ENCODE measurements around the gene MMP23B. TPM values are rescaled to one million over a fixed set of nuclear protein-coding genes. Genes with fewer than 3 reads are reported as not detected.

MMP23B gene
- polyA plus RNA-seq, 10 donors: 17.5 to 52.0 (median 25.9) TPM

- no peak for DNase-seq
Measured at GRCh38 chr1:1601564-1602303, 30.2 kb upstream of the MMP23B start.

DNA sequence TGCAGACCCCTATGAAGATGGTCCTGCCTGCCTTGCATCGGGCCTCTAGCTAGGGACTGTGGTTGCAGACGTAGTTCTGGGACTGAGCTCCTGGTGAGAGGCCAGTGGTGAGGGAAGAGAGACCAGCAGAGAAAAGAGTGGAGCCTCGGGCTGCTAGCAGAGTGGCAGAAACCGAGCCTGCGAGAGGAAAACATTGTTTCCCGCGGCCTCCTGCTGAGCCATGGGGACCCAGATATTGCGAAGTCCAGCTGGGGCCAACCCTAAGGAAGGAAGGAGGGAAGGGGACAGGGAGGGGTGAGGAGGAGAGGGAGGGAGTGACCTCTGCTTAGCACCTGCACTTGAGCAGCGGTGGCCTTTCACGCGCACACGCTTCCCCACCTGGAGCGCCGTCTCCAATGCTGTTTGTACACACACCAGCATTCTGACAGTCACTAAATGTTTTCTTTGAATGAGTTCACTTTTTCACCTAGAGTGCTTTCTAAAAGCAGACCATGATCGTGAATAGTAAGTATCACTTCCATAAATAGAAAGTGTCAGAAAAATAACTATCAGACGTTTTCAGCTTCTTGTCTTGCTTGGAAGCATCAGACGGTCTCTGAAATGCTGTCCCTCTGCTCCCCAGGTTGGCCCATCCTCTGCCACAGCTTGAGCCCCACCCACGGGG, 29.5 kb upstream of the MMP23B start:
- no peak for DNase-seq

GRCh38 chr1:1602968-1603506, 28.9 kb upstream of the MMP23B start:
- no peak for DNase-seq

DNA sequence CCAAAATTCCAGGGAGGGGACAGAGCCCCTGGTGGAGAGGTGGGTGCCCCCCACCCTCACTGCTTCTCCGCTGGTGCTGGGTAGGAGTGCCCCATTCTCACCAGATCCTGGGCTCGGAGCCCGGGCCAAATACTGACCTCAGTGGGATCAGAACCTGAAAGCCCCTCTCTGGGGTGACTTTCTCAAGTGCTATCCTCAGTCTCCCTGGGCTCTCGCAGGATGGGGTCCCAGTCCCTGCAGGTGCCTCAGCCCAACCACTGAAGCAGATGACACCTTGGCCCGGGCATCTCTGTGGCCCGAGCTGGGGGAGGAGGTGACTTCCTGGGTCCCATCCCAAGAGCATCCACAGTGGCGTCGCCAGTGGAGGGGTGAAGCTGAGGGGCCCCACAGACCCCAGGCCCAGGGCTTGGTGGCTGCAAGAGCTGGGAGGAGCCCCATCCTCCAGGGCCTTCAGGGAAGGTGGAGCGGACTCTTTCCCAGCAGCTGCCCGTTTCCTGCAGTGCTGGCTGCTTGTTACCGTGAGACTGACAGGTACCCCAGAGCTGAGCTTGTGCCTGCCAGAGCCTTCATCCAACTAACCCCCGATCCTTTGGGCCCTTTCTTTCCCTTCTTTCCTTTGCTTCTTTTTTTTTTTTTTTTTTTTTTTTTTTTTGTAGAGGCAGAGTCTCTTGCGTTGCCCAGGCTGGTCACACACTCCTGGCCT, 28.2 kb upstream of the MMP23B start:
- DNase-seq: no peak

- DNase-seq: no peak
Measured at GRCh38 chr1:1604374-1605033, 27.5 kb upstream of the MMP23B start.

GRCh38 chr1:1605034-1605591, 26.9 kb upstream of the MMP23B start:
- DNase-seq: no peak

- no peak for DNase-seq
Measured at GRCh38 chr1:1605724-1606123, 26.2 kb upstream of the MMP23B start.

- DNase-seq: no peak
Measured at GRCh38 chr1:1606232-1606631, 25.7 kb upstream of the MMP23B start.

DNA sequence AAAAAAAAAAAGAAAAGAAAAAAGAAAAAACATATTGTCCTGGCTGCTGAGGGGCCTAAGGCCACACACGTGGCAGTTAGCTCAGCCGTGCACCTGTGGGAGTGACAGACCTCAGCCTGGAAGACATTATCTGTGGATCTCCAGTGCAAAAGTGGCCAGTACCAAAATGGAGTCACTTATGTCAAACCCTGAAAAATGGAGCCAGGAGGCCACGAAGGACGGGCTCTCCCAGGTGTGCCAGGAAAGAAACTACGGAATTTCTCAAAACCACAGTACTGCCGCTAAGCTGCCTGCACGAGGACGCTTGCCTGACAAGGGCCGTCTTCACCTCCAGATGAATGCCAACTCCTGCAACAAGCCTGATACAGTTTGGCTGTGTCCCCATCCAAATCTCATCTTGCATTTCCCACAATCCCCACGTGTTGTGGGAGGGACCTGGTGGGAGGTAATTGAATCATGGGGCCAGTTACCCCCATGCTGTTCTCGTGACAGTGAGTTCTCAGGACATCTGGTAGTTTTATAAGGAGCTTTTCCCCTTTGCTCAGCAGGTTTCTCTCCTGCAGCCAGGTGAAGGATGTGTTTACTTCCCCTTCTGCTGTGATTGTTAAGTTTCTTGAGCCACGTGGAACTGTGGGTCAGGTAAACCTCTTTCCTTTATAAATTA, 22.0 kb upstream of the MMP23B start:
- no peak for DNase-seq

DNA sequence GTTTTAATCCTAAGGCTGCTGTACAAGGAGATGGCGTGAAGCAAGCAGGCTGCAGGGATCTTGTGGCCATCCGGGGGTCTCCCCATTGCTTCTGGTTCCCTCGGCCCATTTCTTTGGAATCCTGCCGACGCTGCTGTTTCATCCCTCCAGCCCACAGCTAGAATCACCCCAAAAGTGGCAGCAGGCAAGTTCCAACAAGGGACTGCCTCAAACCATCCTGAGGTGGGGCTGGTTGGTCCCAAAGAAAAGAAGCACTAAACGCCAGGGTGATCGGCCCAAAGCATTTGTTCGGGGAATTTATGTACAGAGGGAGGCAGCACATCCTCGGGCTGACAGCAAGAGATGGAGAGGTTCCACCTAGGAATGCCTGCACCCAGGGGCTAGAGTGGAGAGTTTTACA, 21.2 kb upstream of the MMP23B start:
- DNase-seq: no peak

GRCh38 chr1:1612104-1612400, 19.9 kb upstream of the MMP23B start:
- no peak for DNase-seq

GRCh38 chr1:1613509-1614082, 18.4 kb upstream of the MMP23B start:
- no peak for DNase-seq

- no peak for DNase-seq
Measured at GRCh38 chr1:1614204-1614953, 17.6 kb upstream of the MMP23B start.

DNA sequence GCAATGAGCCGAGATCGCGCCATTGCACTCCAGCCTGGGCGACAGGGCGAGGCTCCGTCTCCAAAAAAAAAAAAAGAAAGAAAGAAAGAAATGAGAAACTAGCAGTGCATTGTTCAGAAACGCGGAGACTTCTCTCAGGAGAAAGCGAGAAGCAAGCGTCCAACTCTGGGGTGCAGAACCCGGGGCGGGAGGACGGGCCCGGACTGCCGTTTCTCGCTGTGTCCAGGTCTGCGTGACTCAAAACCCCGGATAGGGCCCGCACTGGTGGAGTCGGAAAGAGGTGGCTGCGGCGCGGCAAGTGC, 17.1 kb upstream of the MMP23B start:
- no peak for DNase-seq

DNA sequence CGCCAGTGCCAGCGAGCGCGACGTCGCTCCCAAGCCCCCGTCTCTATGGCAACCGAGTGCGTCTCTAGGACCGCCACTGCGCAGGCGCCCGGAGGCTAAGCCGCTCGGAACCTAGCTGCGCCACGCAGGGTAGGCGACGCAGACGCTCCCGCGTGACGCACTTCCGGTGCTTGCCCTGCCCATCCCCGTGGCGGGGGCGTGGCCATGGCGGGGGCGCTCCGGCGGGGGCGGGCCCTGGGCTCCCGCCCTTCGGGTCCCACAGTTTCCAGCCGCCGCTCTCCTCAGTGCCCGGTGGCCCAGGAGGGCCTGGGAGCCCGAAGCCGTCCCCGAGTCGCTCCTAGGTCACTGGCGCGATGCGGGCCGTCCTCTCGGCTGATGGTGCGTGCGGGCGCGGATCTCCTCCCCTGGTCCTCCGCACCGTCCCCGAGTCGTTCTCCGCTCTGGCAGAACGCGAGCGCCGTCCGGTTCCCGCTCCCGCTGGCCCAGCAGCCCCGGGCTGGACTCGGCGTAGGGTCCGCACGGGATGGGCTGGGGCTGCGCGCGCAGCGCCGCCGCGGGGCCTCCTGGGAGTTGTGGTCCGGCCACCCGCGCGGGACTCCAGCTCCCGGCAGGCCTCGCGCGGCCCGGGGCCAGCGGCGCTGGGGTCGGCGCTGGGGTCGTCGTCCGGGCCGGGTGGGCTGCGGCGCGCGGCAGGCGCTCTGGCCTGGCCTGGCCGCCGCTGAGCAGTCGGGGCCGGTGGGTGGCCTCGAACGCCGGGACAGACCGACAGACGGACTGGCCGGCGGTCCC, 16.5 kb upstream of the MMP23B start, which contains the start of gene MIB2:
MIB2 (plus strand) TSS at position 245 of the 789 bp plus-strand sequence. CDS start 7,953 bp downstream, outside the sequence.
- DNase-seq: peak; percentile 96 to 97 (median 97)

DNA sequence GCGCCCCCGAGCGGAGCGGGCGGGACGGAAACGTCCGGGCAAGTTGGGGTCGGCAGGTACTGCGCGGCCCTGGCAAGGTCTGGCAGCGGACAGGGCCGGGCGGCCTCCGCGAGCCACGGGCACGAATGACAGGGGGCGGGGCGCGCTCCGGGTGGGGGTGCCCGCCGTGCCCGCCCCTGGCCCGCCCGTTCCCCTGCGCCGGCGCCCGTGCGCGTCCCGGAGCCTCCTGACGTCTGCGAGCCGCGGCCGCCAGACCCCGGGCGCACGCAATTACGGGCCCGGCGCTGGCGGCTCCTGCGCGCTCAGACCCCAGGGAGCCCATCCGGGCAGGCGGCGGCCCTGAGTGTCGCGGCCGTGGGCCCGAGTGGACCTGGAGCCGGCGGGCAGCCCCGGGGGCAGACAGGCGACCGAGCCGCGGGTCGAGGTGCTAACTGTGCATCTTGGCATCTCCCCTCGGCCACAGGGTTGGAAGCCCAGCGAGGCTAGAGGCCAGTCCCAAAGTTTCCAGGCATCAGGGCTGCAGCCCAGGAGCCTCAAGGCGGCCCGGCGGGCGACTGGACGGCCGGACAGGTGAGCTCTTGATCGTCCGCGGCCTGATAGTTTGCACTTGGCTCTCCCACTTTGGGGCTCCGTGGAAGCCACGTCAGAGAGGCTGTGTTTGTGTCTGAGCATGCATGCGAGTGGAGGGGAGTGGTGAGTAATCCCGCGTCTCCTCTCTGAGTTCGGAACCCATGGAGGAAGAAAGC, 15.8 kb upstream of the MMP23B start:
- DNase-seq: peak in 1 of 3 donors; percentile 45

- DNase-seq: no peak
Measured at GRCh38 chr1:1616838-1617237, 15.1 kb upstream of the MMP23B start.

DNA sequence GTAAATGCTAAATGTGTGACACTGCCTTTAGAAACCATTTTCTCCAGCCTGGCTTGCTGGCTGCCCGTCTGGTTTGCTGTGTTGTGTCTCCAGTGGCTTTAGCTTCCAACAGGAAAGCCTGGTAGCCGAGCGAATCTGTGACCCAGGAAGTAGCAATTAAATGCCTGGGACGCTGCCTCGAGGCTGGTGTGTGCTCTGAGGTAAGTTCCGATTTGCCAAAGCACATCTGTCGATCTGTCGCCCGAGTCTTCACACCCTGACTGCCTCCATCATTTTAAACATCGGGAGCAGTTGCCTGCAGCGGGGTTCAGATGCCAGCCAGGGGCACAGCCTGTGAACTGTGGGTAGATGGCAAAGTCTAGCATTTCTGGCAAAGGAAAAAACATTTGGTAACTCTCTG, 14.5 kb upstream of the MMP23B start:
- no peak for DNase-seq

DNA sequence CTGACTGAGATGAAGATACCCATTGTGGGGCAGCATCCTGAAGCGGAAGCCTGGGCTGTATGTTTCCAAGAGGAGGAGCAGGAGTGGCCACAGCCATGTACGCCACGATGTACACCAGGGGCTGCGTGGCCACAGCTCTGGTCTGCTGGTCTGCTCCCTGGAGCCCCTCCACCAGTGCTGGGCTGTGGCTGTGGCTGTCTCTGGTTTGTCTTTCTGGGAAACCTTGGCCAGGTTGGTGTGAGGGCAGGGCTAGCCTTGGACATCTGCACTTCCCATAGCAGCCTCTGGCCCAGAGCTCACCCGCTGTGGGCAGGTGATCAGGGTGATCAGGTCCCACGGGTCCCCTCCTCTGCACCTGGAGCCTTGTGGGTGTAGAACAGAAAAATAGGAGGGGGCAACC, 14.0 kb upstream of the MMP23B start:
- DNase-seq: no peak
